ENCODE results near the gene CDK4.

CDK4 gene

GRCh38 chr12:57698414-57698813, 53.7 kb downstream of the CDK4 start:
- no peak for DNase-seq (ENCODE audit: low read depth)
